NCI-H1436 (cell line): ENCODE data around the gene CYP3A5.

ENCODE experiments used
- DNase-seq: peaks from one replicate; lab custom pipeline; 2025; lab: John Stamatoyannopoulos, UW

The CYP3A5 gene

DNA sequence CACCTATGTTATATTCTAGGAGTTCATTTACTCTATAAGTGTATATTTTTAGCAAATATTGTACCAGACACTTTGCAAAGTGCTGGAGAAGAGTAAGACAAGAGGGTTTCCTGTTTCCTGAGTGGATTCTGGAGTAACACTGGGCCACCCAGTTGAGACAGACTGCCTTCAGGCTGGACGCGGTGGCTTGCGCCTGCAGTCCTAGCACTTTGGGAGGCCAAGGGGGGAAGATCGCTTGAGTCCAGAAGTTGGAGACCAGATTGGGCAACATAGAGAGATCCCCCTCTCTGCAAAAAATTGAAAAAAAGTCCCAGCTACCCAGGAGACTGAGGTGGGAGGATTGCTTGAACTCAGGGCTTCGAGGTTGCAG is 63.8 kb downstream of the CYP3A5 start:
- DNase-seq, result no peak

DNA sequence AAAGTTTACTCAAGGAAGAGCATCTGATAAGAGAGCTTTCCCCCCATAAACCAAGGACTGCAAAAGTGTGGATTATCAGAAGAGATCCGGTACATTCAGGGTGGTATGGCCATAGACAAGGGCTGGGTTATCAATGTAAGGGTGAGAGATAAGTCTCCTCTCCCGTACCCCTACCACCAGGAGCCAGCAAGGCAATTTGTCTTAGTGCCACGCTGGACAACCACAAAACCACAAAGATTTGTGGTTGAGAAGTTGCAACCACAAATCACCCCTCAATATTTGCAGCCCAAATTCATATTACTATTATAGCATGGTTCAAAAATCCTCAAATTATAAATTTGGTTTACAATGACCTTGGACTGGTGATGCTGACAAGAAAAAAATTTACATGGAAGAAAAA is 65.3 kb downstream of the CYP3A5 start:
- no peak for DNase-seq

DNA sequence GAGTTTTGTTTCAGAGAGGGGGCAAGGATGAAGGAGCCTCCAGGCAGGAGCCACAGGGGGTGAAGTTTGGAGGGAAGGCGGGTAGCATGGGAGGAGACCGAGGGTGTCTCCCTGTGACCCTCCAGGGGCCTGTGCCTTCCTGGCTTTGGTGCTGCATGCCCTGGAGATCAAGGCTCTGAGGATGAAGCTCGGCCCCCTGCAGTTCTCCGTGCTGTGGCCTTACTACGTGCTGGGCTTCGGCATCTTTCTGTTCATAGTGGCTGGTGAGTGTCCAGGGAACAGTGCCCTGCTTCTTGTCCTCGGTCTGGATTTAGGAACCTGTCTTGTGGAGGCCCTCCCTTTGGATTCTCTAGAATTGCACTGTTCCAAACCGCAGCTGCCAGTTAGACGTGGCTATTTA is 72.2 kb downstream of the CYP3A5 start:
- no peak for DNase-seq

DNA sequence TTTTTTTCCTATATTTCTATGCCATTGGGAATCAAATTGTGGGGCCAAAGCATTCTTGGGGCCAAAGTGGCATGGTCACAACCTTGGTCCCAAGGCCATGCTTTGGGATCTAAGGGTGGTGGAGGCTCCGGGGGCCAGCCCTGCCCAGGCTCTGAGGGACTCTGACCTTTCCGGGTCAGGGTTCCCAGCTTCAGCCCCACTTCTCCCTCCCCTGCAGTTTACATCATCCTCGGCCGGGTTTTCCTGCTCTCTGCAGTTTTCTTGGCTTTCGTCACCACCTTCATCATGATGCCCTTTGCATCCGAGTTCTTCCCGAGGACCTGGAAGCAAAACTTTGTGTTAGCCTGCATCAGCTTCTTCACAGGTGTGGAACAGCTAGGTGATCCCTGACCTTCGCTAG is 73.3 kb downstream of the CYP3A5 start:
- DNase-seq, result no peak

DNA sequence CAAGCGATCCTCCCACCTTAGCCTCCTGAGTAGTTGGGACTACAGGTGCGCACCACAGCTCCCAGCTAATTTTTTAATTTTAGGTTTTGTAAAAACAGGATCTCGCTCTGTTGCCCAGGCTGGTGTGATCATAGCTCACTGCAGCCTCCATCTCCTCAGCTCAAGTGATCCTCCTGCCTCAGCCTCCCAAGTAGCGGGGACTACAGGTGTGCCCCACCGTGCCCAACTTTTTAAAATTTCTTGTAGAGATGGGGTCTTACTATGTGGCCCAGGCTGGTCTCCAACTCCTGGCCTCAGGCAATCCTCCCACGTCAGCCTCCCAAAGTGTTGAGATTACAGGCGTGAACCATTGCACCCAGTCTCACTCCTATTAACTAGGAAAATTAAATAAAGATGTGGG is 74.3 kb downstream of the CYP3A5 start:
- DNase-seq, result no peak

DNA sequence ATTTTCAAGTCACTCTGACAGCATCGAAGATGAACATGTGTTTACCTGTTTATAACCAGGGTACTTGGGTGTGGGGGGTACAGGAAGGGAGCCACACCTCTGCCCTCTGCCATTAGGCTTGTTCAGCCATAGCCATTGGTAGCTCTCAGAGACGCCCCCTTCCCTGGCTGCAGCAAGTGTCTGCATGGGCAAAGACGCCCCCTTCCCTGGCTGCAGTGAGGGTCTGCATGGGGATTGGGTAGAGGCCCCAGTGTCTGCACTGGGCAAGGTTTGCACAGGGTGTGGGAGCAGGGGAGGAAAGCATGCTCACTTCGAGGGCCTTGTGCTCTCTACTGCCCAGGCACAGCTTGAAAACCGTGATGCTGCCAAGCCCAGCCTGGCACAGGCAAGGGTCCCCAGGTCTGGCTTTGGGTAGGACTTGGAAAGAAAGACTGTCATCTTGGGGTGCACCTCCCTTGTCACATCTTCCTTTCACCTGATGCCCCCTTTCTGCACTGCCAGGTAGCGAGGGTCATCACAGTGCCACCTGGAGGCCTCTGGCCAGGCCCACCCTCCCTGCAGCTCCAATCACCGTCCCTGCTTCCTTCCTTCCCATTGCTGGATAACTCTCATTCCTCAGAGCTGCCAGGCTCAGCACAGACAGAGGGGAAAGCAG is 78.0 kb downstream of the CYP3A5 start:
- DNase-seq, result no peak

DNA sequence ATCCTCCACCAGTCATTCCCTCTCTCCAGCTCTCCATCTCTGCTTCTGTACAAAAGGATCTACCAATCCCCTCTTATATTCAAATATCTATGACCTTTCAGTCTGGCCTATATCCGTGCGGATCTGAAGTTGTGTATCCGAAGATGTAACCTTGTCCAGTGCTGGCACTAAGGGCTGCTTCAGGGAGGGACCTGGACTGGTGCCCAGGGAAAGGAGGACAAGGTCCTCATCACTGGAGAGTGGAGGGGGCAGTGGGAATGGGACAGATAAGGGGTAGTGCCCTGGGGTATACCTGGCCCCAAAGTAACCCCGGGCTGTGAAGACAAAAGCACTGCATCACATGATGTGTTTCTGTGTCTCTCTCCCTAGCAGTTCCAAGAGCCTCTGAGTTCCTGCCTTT is 80.0 kb downstream of the CYP3A5 start:
- no peak for DNase-seq
